GM21360 (cell line): ENCODE measurements around the gene GCN1.

Source experiments
- ATAC-seq: cut with Tn5 transposase; IDR thresholded peaks from one replicate; pipeline ENCODE4 v1.9.1; 2021; ENCODE audit warnings: mild to moderate bottlenecking, moderate library complexity; ENCODE audit not compliant: unreplicated experiment

Gene GCN1

GRCh38 chr12:120183211-120183631, 11.3 kb downstream of the GCN1 start:
- ATAC-seq: no peak

GRCh38 chr12:120181991-120182631, 12.4 kb downstream of the GCN1 start:
- no peak for ATAC-seq

DNA sequence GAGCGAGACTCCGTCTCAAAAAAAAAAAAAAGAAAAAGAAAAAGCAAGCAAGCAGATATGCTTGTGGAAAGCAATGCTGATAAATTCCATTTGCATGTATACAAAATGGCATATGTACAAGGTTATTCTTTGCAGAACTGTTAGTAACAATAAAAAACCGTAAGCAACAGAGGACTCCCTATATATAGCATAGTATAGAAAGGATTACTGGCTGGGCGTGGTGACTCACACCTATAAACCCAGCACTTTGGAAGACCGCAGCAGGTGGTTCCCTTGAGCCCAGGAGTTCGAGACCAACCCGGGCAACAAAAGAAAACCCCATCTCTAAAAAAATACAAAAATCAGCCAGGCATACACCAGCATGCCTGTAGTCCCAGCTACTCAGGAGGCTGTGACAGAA, 13.5 kb downstream of the GCN1 start:
- ATAC-seq: no peak

- no peak for ATAC-seq
Observed at GRCh38 chr12:120175537-120175936, 19.0 kb downstream of the GCN1 start.

- ATAC-seq: no peak
Observed at GRCh38 chr12:120175062-120175461, 19.5 kb downstream of the GCN1 start.

GRCh38 chr12:120172053-120172452, 22.5 kb downstream of the GCN1 start:
- no peak for ATAC-seq

GRCh38 chr12:120170631-120171030, 23.9 kb downstream of the GCN1 start:
- ATAC-seq: no peak

DNA sequence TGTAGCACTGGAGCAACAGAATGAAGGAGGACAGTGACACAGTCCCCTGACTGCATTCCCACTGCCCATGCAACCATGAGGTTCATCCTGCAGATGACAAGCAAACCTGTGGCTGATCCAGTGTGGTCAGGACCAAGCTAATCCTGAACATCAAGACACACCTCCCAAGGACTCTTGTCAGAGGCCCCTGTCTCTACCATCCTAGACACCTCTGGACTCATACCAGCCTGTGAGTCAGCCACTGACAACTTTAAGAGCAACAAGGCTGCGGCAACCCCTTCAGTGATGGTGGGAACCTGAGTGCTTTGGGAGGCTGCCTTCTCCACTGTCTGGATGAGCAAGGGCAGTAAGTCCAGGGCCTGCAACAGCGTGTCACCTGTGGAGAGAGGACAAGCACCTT, 24.6 kb downstream of the GCN1 start:
- no peak for ATAC-seq

GRCh38 chr12:120168337-120168736, 26.2 kb downstream of the GCN1 start:
- no peak for ATAC-seq

DNA sequence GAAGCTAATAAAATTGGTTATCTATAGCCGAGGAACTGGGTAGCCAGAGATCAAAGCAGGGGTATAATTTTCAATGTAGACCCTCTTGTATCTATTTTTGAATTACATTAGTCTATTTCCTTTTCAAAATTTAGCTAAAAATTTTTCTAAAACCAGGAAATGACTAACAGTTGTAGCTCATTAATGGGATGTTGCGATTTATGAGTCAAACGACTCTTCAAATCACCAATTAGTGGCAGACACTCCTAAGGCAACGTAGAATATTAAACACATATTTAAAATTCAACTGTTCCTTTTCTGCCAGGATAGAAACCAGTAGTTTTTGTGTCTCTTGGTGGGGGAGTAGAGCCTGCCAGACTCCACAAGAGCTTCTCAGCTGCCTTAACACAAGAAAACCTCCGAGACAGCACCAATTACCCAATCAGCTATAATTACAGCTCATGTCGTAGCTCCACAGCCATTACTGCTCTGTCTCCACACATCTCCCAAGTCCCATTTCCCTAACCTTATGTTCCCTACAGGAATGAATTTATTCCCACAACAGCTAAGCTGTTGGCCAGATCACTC, 26.9 kb downstream of the GCN1 start:
- no peak for ATAC-seq

DNA sequence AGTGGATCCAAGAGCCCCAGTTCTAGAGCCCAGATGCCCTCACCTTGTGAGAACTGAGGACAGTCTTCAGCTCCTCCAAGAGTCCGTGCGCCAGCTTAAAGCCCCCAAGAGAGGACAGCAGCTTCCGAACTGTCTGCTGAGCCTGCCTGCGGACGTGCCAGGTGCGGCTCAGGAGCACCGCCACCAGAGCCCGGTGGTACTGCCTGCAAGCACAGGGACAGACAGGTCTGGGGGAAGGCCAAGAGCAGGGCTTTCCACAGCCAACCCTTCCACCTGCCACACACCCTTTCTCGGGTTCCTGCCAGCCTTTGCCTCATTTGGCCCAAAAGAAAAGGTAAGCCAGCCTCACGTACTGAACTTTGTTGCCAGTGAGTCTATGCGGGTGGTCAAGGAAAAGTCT, 30.2 kb downstream of the GCN1 start:
- ATAC-seq: no peak

GRCh38 chr12:120162763-120163162, 31.8 kb downstream of the GCN1 start:
- ATAC-seq: no peak

DNA sequence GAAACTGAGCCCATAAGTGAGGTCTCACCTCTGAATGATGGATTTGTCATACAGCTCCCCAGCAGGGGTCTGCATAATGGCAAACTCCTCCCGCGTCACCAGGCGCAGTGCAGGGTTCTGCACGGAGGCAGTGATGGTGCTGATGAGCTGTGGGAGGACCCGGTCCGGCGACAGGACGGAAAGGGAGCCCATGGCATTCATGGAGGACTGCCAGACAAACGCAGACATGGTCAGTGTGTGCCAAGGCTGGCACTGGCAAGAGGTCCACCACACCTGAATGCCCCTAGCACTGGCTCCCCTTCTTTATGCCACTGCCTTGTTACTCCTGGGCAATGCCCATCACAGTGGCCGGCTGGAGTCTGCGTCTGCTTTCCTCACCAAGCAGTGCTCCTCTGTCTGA, 32.7 kb downstream of the GCN1 start:
- no peak for ATAC-seq

GRCh38 chr12:120159509-120160237, 34.8 kb downstream of the GCN1 start:
- ATAC-seq: no peak

- ATAC-seq: no peak
Observed at GRCh38 chr12:120158351-120158750, 36.2 kb downstream of the GCN1 start.

DNA sequence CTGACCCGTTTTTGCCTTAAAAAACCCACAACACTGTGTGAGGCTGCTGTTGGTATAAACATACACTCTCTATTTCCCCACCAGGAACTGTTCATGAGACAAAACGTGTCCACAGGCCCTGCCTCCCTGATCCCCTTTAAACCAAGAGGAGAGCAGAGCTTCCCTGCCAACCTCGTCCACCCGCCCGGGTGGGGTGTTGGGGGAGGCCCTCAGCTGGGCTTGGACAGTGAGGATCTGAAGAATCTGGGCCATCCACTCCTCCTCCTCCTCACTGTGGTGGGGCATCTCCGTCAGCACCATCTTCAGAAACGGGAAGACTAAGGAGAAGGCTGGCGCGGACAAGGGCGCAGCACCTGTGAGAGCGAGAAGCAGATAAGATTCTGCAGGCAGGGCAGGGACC, 36.8 kb downstream of the GCN1 start:
- no peak for ATAC-seq

DNA sequence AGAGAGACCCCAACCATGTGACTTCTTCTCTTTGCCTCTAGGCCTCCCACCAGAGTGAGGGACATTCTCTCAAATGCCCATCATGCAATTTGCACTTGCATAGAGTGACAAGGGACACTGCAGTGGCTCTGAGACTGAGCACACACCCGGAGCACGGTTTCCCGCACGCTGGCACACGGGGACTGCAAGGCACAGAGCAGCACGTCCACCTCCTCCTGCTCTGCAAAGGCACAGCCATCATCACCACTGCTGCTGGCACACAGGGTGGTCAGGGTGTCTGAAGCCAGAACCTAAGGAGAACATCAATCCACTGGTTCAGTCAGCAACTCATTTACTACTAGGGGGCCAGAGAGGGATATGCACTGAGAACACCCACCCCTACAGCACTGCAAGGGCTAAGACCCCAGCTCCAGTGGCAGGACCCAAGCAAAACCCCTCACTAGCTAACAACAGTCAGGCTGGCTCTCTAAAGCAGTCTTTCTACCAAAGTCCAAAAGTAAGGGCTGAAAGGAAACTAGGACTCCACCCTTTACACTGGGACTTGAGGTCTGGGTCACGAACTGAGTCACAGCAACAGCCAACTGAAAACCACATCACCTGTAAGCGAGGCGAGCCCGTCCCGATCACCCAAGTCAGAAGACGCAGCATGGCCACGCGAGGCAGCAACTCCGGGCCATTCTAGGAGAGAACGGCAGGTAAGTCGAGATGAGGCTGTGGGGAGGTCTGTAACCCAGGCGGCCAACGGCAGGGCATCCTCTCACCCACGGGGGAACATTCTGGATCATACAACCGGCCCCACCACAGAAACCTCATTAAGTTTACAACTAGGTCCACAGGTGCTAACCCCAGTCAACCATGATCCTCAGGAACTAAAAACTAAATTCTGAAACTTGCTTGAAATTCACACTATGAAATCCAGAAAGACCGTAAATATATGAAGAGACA, 37.9 kb downstream of the GCN1 start:
- ATAC-seq: no peak

DNA sequence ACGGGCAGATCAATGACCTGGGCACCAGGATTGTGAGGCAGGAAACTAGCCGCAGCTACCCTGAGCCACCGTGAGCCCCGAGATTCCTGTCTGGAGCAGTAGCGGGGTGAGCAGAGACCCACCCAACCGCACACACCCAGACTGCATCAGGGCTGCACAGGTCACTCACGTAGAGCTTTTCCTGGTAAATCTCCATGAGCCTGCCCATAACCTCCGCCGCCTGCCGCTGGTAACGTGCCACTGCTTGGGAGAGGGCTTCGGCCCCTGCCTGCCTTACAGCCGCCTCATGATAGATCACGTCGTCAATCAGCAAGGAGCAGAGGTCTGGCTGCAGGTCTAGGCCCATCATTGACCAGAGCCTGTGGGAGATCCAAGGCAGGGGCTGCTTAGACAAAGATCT, 39.4 kb downstream of the GCN1 start:
- ATAC-seq: no peak

GRCh38 chr12:120150919-120151525, 43.5 kb downstream of the GCN1 start:
- ATAC-seq: no peak

DNA sequence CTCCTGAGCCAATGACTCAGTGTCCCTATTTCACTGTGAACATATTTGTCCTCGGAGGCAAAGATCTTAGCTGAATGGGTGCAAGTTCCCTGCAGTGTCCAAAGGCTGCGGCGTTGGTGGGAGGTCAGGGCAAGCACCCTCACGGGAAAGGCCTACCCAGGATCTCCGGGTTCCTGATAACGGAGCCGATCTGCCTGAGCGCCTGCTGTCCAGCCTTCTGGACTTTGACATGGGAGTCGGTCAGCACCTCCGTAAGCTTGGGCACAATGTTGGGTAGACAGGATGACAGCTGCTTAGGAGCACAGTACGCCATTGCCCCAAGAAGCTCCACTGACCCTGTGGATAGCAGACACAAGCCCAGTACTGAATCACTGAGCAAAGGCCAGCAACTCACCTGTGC, 46.5 kb downstream of the GCN1 start:
- ATAC-seq: no peak

GRCh38 chr12:120145164-120145563, 49.4 kb downstream of the GCN1 start:
- ATAC-seq: no peak
